IMR-90 (cell line): Measurements from ENCODE around the gene KDM3A. TPM values are rescaled to one million over a fixed set of nuclear protein-coding genes. Genes with fewer than 3 reads are reported as not detected.

Source experiments
- CHD1 ChIP-seq: IDR thresholded peaks from 2 replicates; pipeline ENCODE4 v1.6.1; 2012; ENCODE audit warnings: low read depth, low read length, improper control_type of control experiment
- CTCF ChIP-seq: conservative IDR thresholded peaks from 2 replicates; pipeline ENCODE4 v1.5.1; 2012; ENCODE audit warnings: mild to moderate bottlenecking, low read depth, low read length, improper control_type of control experiment
- ELK1 ChIP-seq: fragments of 150-350 bp; IDR thresholded peaks from 2 replicates; pipeline ENCODE4 v1.6.1; 2016; ENCODE audit warnings: low read depth, mild to moderate bottlenecking, low read length, moderate library complexity, borderline replicate concordance
- MAFK ChIP-seq: IDR thresholded peaks from 2 replicates; pipeline ENCODE4 v1.6.1; 2012; ENCODE audit warnings: low read depth, low read length, improper control_type of control experiment
- MAZ ChIP-seq: IDR thresholded peaks from 2 replicates; pipeline ENCODE4 v1.6.1; 2012; ENCODE audit warnings: low read depth, mild to moderate bottlenecking, low read length, improper control_type of control experiment, moderate library complexity, borderline replicate concordance
- NFE2L2 ChIP-seq: fragments of 150-350 bp; IDR thresholded peaks from 2 replicates; pipeline ENCODE4 v1.6.1; 2016; ENCODE audit warnings: low read depth, mild to moderate bottlenecking, low read length
- RCOR1 ChIP-seq: IDR thresholded peaks from 2 replicates; pipeline ENCODE4 v1.6.1; 2012; ENCODE audit warnings: mild to moderate bottlenecking, low read length, improper control_type of control experiment; ENCODE audit not compliant: insufficient replicate concordance
- RFX5 ChIP-seq: IDR thresholded peaks from 2 replicates; pipeline ENCODE4 v1.8.0; 2012; ENCODE audit warnings: low read depth, mild to moderate bottlenecking, low read length, moderate library complexity
- polyA plus RNA-seq, 3 experiments: library from polyadenylated mRNA; depleted of rRNA; stranded (reverse); fragments of >200 nt; gene quantifications; 2 replicates each; pipeline ENCODE4 v1.2.3, GENCODE V29; 2012; ENCODE audit warnings: low replicate concordance in 1 of 3
- total RNA-seq: library from RNA; depleted of rRNA; stranded (reverse); fragments of >200 nt; gene quantifications from 2 replicates; pipeline ENCODE4 v1.2.3, GENCODE V29; 2012

The KDM3A gene
- total and polyA plus RNA-seq, 2 of the 4 experiments (the other 2 are of a cell fraction) = 24.8 to 33.3 TPM

- TF ChIP-seq ELK1 (no peak), RFX5 (no peak), NFE2L2 (no peak), MAZ (peak; percentile 90), CTCF (no peak), CHD1 (no peak), RCOR1 (peak; percentile 29), MAFK (no peak)
These were observed at the start of gene KDM3A (continued) for GRCh38 chr2:86440631-86441391.
